NCI-H748 (cell line): ENCODE measurements around the gene MYO9A.

Experiments used
- DNase-seq: peaks from one replicate; lab custom pipeline; 2025; ENCODE audit not compliant: unreplicated experiment; lab: John Stamatoyannopoulos, UW

MYO9A gene

DNA sequence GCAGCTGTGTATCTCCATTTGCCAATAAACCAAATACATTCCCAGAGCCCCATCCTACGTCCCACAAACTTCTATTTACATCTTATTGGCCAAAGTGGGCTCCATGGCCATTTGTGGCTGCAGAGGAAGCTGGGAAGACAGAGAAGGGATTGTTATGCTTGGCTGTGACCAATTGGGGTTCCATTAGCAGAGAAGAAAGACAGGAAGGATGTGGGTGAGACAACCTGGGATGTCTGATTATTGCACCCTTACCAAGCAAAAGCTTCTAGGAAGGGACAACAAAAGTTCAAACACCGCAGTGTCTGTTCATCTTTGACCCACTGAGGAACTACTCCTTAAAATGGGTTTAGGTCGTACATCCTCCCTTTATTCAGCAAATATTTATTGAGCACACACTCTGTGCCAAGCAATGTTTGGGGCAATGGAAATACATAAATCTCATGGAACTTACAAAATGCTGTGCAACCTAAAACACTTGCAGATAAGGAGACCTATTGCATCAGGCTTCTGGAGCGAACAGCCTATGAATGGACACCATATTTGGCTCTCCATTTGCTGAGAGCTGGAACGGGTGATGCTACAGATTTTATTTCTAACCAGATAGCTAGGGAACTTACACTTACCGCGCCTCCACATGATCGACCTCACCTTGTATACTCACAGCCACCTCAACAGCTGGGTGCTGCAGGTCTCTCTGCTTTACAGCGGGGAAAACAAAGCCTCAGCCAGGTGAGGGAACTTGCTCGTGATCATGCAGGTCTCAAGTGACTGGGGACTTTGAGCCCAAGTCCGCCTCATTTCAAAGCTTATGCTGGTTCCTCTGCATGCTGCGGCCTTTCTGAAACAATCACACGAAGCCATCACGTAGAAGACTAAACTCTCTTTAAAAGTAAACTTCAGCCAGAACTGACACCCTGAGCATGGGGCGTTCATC, 329.0 kb downstream of the MYO9A start:
- DNase-seq: no peak

DNA sequence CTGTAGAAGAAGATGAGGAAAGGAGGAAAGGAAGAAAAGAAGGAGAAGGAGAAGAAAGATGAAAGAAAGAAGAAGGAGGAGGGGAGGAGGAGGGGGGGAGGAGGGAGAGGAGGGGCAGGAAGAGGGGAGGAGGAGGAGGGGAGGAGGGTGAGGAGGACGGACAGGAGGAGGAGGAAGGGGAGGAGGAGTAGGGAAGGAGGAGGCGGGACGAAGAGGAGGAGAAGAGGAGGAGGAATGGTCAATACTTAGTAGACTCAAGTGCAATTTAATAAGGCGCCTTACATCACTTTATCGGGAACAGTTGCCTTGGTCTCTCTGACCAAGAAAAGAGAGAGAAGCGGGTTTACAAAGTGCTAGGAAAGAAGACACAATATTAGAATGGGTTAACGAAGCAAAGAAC, 331.3 kb downstream of the MYO9A start:
- no peak for DNase-seq

DNA sequence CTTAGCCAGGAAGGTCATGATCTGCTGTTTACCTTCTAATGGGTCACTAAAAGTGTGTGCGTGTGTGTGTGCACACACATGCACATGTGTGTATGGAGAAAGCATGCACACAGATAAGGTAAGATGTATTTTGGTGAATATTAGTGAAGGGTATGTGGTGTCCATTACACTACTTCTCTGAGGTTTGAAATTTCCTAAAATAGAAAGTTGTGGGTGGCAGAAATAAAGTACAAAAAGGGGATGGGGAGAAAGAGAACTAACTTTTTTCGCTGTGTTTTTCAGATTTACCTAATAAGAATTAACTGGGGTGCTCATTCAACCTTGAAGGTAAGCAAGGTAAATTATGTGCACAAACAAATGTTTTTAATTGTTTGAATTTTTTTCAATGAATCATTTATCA, 332.0 kb downstream of the MYO9A start:
- no peak for DNase-seq

DNA sequence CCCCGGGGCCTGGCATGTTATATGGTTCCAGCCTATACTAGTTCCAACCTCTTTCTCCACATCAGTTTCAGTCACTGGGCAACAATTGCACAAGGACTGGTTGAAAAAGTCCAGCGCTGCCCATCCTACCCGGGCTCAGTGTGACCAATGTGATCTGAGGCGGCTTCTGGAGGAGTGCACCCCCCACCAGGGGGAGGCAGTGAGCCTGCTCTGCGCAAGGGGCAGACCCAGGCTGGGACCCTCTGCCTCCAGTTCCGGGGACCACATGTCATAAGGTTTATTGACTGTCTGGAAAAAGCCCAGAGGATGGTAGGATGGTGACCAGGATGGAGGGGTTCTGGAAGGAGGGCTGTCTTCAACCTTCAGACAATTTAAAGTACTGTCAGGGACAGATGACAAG, 333.2 kb downstream of the MYO9A start:
- DNase-seq: no peak

DNA sequence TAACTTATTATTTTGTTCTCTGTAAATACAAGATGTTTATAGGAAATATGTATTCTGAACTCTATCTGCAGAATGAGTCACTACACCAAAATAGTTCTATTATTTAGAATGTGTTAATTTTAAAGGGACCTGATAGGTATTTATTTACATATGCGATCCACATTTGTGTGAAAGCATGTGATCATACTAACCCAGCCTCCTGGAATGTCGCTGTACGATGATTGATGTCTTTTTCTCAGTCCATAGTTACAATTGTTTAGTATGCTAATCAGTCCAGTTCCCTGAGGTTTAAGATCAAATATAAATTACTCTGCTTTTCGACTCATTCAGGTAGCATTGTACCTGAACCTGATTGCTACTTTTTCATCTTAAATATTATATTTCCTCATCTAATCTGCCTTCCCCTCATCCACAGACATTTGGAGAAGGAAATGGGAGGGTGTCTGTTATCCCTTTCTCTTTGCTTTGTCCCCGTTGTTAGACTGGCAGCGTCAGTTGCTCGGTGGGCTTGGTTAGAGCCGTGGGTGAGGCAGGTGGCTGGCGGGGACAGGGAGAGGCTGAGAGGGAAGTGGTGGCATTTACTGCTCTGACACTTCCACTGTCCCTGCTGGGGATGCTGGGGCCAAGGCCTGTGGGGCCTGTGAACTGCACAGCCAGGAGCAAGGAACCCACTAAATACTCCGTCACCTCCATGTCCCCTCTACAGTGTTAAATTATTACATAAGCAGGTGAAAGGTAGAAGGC, 335.4 kb downstream of the MYO9A start:
- DNase-seq: no peak

DNA sequence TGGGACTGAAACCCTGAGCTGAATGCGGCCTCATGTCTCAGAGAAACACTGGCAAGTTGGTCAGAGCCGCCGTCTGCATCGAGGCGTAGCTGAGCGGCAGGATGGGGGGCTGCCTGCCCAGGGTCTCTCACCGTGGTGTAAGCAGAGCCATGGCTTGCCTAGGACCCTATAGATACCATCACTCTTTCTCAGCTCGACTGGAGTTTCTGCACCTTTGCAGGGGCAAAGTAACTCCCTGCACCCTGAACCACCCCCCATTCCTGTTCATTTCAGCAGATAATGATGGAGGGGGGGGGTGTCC, 336.0 kb downstream of the MYO9A start:
- no peak for DNase-seq

DNA sequence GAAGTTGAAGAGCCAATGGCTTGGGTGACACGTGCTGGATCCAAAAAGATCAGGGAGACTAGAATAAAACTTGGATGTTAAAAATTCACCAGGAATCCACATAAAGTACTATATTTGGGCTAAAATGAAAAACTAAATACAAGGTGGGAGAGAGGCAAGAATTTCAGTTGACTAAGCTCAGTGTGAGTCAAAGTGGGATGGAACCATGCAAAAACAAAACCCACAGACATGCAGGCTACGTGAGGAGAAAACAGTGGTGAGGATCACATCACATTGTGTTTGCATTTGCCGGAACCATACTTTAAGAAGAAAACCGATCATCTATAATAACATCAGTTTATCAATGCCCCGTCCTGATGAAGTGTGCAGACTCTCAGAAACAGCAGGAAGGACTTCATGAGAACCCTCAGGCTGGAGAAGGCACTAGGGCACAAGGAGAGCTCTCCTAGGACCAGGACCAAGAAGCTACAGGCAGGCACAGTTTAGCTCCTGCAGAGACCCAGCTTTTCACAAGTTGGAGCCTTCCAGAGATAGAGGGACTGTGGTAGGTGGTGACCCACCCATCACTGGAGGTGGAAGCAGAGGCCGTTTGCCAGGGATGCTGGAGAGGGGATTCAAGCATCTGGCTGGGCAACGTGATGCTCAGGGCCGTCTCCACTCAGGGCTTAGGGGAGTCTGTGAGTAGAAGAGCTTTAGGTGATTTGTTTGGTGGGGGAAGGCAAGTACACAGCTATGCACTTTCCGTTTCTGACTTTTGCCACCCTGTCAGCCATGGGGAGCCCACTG, 336.6 kb downstream of the MYO9A start:
- no peak for DNase-seq

DNA sequence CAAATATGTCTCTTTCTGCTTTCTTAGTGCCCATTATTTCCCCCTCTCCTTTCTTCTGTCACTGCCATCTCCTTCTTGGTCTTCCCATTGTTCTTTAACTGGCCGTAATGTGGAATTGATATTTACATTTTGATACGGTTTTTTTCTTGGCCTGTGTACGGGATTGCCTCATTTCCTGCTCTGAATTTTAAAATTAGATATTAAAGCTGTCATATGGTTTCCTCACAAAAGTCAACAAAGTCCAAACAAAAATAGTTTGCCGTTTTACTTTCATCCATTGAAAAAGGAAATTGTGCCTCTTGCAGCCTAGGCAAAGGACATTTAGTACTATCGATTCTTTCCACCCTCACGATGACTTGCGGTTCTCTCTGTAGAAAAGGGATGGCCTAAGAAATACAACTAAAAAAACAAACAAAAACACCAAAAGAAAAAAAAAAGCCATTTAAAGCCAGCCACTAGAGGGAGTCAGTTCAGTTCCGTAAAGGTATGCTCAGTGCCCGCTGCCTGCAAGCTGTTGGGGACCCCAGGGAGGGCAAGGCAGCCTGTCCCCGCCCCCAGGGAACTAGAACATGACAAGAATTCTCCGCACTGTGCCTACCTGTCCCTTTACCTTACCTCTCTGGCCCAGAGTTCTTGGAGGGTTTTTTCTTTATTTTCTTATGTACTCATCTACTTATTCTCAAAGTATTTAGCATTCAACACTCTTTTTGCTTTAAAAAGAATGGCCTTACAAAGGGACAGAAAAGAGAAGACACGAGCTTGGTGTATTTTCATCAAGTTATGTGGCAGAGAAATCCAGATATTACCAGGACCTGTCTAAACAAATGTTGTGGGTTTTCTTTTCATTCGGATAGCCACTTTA, 337.6 kb downstream of the MYO9A start:
- DNase-seq: peak; percentile 52

DNA sequence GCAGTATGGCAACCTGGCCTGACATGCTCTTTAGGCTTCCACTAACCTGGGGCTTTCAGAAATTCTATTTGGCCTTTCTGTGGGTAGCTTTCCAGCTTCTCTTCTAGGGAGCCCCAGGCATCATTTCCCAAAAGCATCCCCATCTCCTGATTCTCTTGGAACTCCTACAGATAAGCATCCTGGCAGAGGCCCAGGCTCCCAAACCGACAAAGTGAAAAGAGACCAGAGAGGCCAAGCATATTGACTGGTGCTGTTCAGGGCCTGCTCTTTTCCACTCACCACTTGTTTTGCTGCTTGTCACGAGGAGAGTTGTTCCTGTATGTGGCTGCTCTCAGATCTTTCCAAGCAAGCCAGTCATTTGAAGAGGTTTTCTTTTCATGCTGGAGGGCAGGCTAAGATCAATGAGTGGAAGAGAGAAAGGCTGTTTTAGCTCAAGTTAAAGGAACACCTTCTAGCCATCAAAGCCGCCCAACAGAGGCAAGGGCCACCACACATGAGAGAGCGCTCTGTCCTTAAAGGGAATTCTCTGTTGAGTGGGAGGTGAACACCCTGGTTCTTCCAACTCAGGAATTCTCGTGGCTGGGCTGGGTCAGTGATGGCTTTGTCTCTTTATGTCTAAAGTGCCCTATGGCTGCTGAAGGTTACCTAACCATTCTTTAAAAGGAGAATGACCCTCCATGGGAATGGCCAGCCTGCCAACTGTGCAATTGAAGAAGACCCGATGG, 338.7 kb downstream of the MYO9A start:
- DNase-seq: no peak

DNA sequence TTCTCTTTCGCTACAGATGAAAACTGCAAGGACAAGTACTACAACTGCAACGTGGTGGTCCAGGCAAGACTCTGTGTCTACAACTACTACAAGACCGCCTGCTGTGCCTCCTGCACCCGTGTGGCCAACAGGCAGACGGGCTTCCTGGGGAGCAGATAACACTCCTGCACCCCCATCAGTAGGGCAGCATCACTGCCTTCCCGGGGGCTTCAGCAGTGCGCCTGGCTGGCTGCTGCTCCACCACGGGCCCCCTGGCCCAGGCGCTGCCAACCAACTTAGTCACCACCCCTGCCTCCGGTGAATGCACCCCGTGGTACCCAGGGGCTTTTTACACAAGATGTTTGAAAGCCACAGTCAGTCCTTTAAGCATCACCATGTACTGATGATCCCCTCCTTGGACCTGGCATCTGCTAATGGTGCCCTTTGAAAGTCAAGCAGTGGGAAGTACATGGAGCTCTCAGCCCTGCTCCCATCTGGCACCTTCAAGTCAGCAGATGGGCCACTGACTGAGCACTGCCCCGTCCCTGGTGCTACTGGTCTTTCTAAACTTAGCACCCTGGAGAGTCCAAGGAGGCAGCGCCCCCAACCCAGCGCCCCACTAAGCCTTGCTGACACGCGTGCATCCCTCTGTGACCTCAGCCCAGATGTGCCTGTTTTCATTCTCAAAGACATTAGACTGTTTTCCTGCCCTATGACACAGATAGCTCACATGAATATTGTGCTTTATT, 340.6 kb downstream of the MYO9A start:
- no peak for DNase-seq

DNA sequence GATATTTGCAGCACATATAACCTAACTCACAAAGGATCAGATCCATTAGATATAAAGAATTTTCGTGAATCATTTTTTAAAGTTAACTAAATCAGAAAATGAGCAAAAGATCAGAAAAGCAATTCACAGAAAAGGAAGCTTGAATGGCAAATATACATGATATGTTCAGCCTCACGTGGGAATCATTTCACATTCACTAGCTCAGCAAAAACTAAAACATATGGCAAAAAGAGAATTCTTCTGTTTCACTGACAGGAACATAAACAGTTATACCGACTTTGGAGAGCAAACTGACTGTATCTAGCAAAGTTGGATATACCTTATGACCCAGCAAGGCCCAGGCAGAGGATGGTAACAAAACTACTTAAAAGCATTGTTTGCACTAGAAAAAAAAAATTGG, 341.6 kb downstream of the MYO9A start:
- no peak for DNase-seq

DNA sequence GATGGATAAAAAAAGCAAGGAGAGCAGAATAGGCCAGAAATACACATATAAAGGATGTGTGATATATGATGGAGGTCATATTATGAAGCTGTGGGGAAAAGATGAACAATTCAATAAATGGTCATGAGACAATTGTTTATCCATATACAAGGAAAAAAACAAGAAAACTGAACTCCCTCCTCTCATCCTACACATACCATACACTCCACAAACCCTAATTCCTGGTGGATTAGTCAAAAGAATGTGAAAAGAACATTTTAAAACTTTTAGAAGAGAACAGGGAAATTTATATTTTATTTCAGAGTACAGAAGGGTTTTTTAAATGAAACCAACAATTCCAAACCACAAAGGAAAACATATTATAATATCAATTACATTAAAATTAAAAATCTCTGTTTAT, 342.1 kb downstream of the MYO9A start:
- DNase-seq: no peak

DNA sequence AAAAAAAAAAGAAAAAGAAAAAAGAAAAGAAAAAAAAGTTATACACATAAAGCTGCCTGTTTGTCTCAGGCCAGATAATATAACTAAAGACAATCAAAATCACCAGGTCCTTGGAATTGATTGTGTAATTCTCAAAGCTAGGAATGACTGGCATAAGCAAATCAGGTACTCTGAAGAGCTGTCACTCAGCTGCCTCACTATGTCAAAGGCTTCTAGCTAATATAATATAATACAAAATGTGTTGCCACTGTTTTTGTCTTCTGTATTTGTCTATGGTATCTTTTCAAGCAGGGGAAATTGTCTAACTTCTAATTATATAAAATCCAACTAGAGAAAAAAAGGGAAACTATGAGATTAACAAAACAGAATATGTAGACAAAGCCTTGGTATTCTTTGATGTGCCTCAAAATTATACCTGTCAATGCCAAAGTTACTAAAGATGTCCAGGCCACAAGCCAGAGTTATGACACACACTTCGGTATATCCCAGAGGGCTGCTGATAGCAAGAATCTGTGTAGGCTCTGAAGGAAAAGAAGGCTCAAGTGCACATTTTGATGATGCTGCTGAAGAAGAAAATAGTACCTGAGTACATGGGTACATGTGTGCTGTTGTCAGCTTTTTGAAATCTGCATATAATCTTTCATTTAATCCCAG, 344.6 kb downstream of the MYO9A start:
- DNase-seq: no peak
